ENCODE data around the gene TFF1.

GRCh38 chr21:42358261-42358660, 8.1 kb downstream of the TFF1 start:
- TF ChIP-seq CTCF (IDR thresholded peaks at IDR 0.05; ENCODE audit: low read length): no peak
- no peak for TF ChIP-seq EZH2 (IDR thresholded peaks at IDR 0.05; ENCODE audit: borderline replicate concordance, low read length)

Measured in OCI-LY1 (cell line).